ENCODE results near the gene CXCL16. TPM values are rescaled to one million over a fixed set of nuclear protein-coding genes. Genes with fewer than 3 reads are reported as not detected.

The CXCL16 gene
- total and polyA plus RNA-seq, 2 of the 13 experiments (the other 11 are each of a cell fraction or from before 2014, with no cell fraction given): 9.4 to 101 TPM

GRCh38 chr17:4739122-4740024, at the start of gene CXCL16, which contains the start of gene ZMYND15 (continued):
- TF ChIP-seq NFAT5 (CRISPR knock-in tag; IDR thresholded peaks at IDR 0.05) (no peak), FOXA3 (CRISPR knock-in tag; IDR thresholded peaks at IDR 0.05) (no peak), ZNF142 (CRISPR knock-in tag; IDR thresholded peaks at IDR 0.05) (peak; percentile 64; the same call in 1 of the 2 replicates), ZBTB38 (CRISPR knock-in tag; IDR thresholded peaks at IDR 0.05) (0 out of 2 replicates have a peak, but pooled peaks have one; percentile 3), ELF1 (CRISPR knock-in tag; IDR thresholded peaks at IDR 0.05) (no peak), ZNF18 (CRISPR knock-in tag; IDR thresholded peaks at IDR 0.05; ENCODE audit: insufficient replicate concordance) (no peak), PCBP1 (IDR thresholded peaks at IDR 0.05; ENCODE audit: borderline replicate concordance, low read depth, low read length) (no peak), ZMYM4 (CRISPR knock-in tag; IDR thresholded peaks at IDR 0.05) (0 out of 2 replicates have a peak, but pooled peaks have one; percentile 17), ELK4 (CRISPR knock-in tag; IDR thresholded peaks at IDR 0.05; ENCODE audit: borderline replicate concordance) (no peak), MAX (IDR thresholded peaks at IDR 0.05) (peak; percentile 27; the same call in 1 of the 2 replicates), SP2 (CRISPR knock-in tag; IDR thresholded peaks at IDR 0.05) (no peak)

All from HepG2 (cell line).